Ishikawa (cell line): Measurements from ENCODE around the gene MED26.

Source experiments
- CEBPB ChIP-seq: IDR thresholded peaks from 2 replicates; pipeline ENCODE4 v1.6.1; 2012
- CREB1 ChIP-seq: IDR thresholded peaks from 2 replicates; pipeline ENCODE4 v1.6.1; 2012; ENCODE audit warnings: low read depth
- EGR1 ChIP-seq: IDR thresholded peaks from 2 replicates; pipeline ENCODE4 v1.6.1; 2012
- EP300 ChIP-seq: IDR thresholded peaks from 2 replicates; pipeline ENCODE4 v1.6.1; 2012; ENCODE audit warnings: borderline replicate concordance
- FOXM1 ChIP-seq: IDR thresholded peaks from 2 replicates; pipeline ENCODE4 v1.6.1; 2012; ENCODE audit warnings: low read depth, borderline replicate concordance
- MAX ChIP-seq: IDR thresholded peaks from 2 replicates; pipeline ENCODE4 v1.6.1; 2012
- NFIC ChIP-seq: IDR thresholded peaks from 2 replicates; pipeline ENCODE4 v1.6.1; 2012
- RAD21 ChIP-seq: IDR thresholded peaks from 2 replicates; pipeline ENCODE4 v1.6.1; 2012; ENCODE audit warnings: low read depth
- REST ChIP-seq: IDR thresholded peaks from 2 replicates; pipeline ENCODE4 v1.6.1; 2012; ENCODE audit warnings: low read depth, mild to moderate bottlenecking
- TAF1 ChIP-seq: IDR thresholded peaks from 2 replicates; pipeline ENCODE4 v1.6.1; 2012; ENCODE audit warnings: low read depth, mild to moderate bottlenecking
- TCF12 ChIP-seq: IDR thresholded peaks from 2 replicates; pipeline ENCODE4 v1.6.1; 2012; ENCODE audit warnings: low read depth
- TEAD4 ChIP-seq: IDR thresholded peaks from 2 replicates; pipeline ENCODE4 v1.6.1; 2012
- USF1 ChIP-seq: IDR thresholded peaks from 2 replicates; pipeline ENCODE4 v1.6.1; 2012
- YY1 ChIP-seq: IDR thresholded peaks from 2 replicates; pipeline ENCODE4 v1.6.1; 2012; ENCODE audit warnings: low read depth
- ZBTB7A ChIP-seq: IDR thresholded peaks from 2 replicates; pipeline ENCODE4 v1.6.1; 2012; ENCODE audit warnings: low read depth

The MED26 gene

DNA sequence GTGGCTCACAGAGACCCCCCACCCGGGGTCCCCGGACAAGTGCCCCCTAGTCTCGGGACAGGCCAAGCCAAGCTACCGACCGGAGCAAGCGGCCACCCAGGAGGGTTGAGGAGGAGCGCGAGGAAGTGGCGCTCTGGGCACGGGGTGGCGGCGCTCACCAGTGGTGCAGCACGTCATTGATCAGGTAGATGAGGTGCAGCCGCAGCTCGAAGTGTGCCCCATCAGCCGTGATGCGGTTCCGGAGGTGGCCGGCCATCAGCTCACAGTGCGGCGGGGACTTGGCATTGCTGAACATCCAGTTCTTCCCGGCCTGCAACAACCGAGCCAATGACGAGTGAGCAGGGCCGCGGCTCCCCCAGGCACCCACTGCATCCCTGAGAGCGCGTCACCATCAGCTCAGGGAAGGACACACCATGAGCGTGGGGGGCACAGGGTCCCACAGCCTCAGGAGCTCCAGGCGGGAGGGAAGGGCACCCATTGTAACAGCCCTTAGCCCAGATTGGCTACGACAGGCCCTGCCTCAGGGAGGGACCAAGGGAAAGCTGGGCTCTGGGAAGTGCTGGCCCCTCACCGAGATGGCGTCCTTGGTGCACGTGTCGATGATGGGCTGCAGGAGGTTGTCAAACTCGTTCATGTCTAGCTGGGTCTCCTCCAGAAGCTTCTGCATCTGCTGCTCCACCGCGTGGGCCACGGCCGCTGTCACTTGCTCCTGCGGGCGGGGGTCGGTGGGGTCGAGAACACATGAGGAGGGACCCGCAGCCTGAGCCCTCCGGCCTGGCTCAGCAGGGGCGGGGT lies 95.4 kb downstream of the MED26 start:
- TF ChIP-seq TCF12 = no peak
- no peak for TF ChIP-seq NFIC
- TF ChIP-seq CEBPB = no peak
- TF ChIP-seq FOXM1 = no peak
- no peak for TF ChIP-seq EGR1
- TF ChIP-seq ZBTB7A = no peak
- TF ChIP-seq USF1 = no peak
- TF ChIP-seq YY1 = no peak

- no peak for TF ChIP-seq USF1
- TF ChIP-seq EP300 = no peak
- no peak for TF ChIP-seq CREB1
- no peak for TF ChIP-seq FOXM1
- no peak for TF ChIP-seq RAD21
Measured at GRCh38 chr19:16531380-16531669, 96.7 kb downstream of the MED26 start.

GRCh38 chr19:16530540-16531379 lies 97.2 kb downstream of the MED26 start:
- no peak for TF ChIP-seq EGR1
- no peak for TF ChIP-seq TCF12
- TF ChIP-seq FOXM1 = no peak
- TF ChIP-seq REST = no peak
- TF ChIP-seq CEBPB = no peak
- TF ChIP-seq EP300 = no peak
- no peak for TF ChIP-seq ZBTB7A
- no peak for TF ChIP-seq CREB1
- no peak for TF ChIP-seq YY1
- TF ChIP-seq USF1 = no peak
- TF ChIP-seq NFIC = no peak
- TF ChIP-seq TEAD4 = no peak

DNA sequence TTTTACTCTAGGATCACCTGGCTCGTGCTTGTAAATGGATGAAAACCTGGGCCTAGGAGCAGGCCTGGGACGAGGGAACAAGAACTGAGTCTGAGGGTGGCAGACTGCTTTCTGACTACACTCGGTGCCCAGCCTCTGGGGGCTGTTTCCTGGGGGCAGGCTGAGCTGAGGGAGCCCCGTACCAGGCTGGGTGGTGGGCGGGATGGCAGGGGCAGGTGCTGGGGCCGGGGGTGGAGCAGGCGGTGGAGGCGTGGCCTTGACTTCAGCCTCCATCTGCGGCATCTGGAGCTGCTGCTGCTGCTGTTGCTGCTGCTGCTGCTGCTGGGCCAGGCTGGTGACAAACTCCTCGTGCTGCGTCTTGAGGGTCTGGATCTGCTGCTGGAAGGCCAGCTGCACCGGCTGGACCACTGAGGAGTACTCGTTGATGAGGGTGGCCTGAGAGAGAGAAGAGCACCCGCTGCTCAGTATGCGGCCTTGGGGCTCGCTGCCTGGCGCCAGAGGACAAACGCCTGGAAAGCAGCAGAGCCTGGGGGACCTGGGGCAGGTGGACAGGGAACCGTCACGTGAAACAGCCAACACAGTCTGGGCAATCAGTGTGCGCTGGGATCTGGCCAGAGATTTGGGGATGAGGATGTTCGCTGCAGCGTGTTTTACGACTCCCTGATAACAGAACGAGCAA lies 98.4 kb downstream of the MED26 start:
- TF ChIP-seq USF1 (no peak), ZBTB7A (no peak), NFIC (no peak), EGR1 (no peak), MAX (no peak), CREB1 (no peak), TEAD4 (no peak), TAF1 (no peak), TCF12 (no peak), CEBPB (no peak), YY1 (no peak), REST (no peak), FOXM1 (no peak), RAD21 (no peak), EP300 (no peak)
